ENCODE results near the gene SLC9A3.
"Not testable (repeated sequence)": the region's sequence is repeated elsewhere in the genome, so short reads cannot be mapped to it uniquely, and the experiment has no call there.

The SLC9A3 gene

DNA sequence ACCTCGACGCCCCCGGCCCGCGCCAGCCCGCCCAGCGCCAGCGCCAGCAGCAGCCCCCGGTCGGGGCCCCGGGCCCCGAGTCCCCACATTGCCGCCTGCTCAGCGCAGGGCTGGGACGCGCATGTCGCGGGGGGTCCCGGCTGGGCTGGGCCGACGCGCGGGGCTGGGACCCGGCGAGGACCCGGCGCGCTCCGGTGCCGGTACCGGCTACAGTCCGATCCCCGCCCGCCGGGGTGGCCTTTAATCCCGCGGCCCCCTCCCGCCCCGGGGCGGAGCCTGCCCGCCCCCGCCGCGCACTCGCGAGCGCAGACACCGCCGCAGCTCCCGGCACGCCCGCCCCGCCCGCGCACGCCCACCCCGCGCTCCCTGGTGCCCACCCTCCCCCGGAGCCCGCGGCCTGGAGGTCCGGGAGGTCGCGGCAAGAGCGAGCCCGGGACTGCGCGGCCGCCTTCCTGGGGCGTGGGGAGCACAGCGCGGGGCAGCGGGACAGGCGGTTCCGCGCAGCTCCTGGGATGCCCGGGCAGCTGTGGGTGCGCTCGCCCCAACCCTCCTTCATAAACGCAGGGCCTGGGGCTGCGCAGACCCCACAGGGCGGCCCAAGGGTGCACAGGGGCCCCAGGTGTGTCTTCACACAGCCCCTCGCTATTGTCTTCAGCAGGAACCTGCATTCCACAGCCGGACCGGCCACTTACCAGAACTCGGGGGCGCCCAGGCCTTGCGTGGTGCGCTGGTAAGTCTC is at the start of gene SLC9A3:
TSS of gene SLC9A3 (minus strand) at position 216 of the 739 bp plus-strand sequence.
- no peak for DNase-seq (ENCODE audit: low read depth in 1 of 2, low spot score in 1 of 2)

DNA sequence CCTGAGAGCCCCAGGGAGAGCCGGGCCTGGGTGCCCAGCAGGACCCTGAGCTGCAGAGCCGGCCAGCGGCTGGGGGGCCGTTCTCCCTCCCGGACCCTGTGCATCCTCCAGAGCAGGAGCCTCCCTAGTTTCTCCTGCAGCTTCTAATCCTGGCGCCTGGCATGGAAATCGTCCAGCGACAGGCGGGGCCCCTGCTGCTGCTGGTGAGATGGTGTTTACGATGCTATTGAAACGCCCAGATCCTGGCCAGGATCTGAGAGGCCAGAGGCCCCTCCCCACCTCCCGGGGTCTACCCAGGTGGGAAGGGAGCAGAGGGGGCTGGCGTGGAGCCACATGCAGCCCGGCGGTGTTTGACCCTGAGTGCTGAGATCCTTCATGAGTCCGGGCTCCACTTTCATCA is 49.7 kb upstream of the SLC9A3 start:
- DNase-seq (ENCODE audit: low read depth in 1 of 2, low spot score in 1 of 2) = no peak

DNA sequence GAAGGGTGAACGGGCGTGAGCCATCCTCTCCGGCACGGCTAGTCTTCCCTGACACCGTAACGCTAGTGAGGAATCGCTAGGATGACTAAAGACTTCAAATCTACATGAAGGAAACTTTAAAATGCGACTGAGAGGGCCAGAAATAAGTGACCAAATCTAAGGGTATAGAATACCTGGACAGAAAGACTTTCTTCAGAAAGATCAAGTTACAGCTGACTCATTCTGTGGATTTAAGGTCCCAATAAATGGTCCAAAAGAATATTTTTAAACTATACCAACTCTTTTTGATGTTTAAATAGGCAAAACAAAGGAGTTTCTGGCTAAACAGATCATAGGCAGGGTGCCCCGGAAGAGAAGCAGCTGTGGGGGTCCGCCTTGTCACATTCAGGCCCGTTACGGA is 49.0 kb upstream of the SLC9A3 start:
- DNase-seq (ENCODE audit: low read depth in 1 of 2, low spot score in 1 of 2) = no peak

DNA sequence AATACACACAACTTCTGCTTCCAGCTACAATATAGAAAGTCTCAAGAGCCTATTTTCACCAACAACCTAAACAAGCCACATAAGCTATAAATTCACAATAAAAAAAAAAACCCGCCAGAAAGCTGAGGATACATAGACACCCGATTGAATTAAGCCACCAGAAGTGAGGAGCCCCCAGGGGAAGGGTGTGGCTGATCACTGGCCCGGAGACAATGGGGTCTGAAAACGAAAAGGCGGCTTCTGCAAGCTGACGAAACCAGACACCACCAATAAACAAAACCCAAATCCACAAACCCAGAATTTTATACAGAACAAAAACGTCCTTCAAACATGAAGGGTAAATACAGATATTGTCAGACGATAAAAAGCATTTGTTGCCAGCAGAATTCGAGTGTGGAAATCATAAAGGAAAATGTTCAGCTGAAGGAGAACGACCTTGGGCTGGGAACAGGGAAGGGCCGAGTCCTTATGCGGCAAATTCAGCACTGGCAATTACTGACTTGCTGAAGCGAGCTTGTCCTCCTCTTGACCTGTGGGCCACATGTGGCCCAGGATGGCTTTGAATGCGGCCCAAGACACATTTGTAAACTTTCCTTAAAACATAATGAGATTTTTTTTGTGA is 48.3 kb upstream of the SLC9A3 start:
- DNase-seq (ENCODE audit: low read depth in 1 of 2, low spot score in 1 of 2) = no peak

DNA sequence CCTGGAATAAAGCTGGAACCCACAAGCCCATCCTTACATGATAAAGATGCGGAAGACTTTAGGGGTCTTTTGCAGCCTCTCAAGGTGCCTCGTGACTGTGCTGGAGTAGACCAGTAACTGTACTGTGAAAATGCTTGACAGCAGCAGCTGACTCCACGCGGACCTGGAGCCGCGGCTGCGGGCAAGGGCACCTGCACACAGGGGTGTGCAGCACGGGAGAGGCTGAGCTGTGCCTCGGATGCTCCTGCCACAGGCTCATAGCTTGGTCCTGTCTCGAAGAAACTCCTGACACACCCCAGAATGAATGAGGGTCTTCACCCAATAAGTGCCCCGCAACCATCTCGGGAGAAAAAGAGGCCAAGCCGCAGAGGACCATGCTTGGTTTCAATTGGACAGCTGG is 47.5 kb upstream of the SLC9A3 start:
- DNase-seq (ENCODE audit: low read depth in 1 of 2, low spot score in 1 of 2) = no peak

DNA sequence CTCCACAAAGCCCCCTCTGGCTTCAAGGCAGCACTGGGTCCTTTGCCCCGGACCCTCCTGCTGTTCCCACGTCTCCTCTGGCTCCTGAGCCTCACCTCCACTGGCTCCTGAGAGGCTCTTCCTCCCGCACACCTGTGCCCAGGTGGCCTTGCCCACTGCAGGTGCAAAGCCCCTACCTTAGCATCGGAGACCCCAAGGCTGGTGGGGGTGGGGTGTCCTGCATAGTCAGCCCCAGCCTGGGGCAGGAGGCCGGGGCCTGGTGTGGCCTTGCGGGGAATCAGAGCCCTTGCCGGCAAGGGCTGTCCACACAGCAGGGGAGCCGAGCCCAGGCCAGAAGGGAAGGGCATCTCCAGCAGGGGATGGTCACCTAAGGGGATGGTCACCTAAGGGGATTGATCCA is 46.6 kb upstream of the SLC9A3 start:
- no peak for DNase-seq (ENCODE audit: low read depth in 1 of 2, low spot score in 1 of 2)

DNA sequence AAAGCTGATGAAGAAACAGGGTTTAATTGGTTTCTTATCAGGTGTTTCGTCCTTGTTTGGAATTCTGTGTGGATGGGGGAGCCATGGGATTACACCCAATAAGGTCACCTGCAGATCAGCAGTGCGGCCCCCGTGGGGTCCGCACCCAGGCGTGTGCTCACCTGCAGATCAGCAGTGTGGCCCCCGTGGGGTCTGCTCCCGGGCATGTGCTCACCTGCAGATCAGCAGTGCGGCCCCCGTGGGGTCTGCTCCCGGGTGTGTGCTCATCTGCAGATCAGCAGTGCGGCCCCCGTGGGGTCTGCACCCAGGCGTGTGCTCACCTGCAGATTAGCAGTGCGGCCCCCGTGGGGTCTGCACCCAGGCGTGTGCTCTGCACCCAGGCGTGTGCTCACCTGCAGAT is 46.2 kb upstream of the SLC9A3 start:
- no peak for DNase-seq (ENCODE audit: low read depth in 1 of 2, low spot score in 1 of 2)

DNA sequence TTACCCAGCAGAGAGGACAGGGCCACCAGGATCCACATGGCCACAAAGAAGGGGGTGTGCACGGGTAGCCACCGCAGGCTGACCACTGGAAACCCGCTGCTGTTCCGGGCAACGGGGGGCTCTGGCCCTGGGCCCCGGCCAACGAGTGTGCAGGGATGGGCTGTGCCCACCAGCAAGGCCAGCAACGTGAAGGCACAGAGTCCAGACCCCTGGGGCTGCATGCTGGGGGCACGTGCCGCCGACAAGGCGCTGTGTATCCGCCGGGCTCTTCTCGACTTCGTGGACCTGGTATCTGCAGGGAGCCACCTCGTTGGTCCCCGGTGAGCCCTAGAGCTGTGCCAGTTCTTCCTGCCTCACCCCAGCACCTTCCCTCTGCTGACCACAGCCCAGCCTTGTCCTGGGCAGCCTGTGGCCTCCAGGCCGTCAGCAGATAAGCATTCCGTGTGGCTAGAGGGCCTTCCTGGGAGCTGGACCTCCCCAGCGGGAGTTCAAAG is 45.7 kb upstream of the SLC9A3 start:
- DNase-seq (ENCODE audit: low read depth in 1 of 2, low spot score in 1 of 2) = no peak

DNA sequence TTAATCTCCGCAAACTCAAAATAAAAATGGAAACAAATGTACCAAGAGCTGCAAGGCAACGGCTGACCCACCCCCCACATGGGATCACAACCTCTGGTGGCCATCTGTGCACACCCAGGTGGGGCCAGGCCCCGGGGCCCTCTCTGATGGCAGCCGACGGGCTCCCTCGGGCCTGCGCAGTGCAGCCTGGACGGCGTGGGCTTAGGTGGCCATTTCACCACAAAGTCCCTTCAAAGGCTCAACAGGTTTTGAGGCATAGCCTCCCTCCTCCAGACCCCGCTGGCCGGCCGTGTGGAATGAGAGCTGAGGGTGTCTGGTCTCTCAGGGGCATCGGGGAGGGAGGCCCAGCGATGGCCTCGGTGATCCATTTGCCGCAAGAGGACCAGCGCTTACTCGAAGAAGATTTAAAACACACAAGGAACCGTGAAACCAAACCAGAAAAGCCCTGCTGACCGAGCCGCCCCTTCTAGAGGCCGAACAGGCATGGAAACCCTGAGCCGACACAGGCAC is 45.2 kb upstream of the SLC9A3 start:
- no peak for DNase-seq (ENCODE audit: low read depth in 1 of 2, low spot score in 1 of 2)

DNA sequence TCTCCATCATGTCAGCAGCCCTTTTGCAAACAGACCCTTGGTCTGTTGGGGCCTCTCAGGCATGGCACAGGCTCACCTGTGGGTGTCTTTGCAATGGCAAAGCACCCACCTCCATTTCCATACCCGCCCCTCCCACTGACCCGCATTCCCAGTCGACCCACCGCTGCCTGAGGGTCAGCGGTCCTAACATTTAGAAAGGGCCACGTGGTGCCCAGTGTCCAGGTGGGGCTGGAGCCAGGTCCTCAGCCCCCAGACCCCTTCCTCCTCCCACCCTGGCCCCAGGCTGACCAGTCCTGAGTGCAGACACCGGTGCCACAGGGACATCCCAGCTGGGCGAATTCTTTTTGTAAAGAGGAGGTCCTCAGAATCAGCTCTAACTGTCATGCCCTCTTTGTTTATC is 44.6 kb upstream of the SLC9A3 start:
- no peak for DNase-seq (ENCODE audit: low read depth in 1 of 2, low spot score in 1 of 2)

DNA sequence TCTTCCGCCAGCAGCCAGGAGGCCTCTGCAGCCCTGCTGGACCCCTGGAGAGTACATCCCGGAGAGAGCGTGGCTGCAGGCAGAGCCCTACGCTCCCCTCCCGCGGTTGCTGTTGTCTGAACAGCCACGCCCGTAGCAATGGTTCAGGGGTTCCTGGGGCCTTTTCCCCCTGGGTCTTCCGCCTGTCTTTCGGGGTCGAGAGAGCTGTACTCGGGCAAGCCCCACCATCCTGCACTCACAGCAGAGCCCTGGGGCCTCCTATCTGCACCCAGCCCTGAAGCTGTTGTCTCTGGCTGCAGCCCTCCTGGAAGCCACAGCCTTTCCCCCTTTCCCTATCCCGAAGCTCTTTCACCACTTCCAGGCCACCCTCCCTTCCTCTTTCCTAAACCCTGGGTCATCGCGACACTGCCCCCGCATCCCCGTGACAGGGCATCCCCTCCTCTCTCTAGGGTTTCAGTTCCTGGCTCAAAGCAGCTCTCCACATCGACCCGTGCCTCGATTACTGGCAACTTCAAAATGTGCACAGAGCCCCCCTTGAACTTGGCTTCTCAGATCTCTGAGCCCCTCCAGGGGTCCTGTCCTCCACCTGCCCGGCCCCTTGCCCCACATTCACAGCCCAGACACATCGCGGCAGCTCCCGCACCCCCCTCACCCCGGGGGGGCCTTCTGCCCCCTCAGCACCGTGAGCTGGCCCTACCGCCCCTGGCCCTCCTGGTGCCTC is 44.0 kb upstream of the SLC9A3 start:
- no peak for DNase-seq (ENCODE audit: low read depth in 1 of 2, low spot score in 1 of 2)

DNA sequence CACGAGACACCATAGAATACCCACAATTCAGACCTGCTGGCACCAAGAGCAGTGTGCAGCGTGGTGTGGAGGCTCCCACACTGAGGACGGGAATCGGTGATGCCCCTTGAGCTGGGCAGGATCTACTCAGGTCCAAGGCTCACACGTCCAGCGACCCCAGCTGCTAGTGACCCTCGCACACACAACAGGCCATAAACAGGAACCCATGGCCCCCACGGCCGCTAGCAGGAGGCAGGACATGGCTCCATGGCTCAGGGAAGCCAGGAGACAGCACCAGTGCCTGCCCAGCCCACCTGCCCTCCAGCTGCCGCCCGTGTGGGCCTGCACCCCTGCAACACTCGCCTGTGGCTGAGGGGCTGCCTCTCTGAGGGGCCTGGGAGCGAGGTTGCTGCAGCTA is 43.4 kb upstream of the SLC9A3 start:
- no peak for DNase-seq (ENCODE audit: low read depth in 1 of 2, low spot score in 1 of 2)

DNA sequence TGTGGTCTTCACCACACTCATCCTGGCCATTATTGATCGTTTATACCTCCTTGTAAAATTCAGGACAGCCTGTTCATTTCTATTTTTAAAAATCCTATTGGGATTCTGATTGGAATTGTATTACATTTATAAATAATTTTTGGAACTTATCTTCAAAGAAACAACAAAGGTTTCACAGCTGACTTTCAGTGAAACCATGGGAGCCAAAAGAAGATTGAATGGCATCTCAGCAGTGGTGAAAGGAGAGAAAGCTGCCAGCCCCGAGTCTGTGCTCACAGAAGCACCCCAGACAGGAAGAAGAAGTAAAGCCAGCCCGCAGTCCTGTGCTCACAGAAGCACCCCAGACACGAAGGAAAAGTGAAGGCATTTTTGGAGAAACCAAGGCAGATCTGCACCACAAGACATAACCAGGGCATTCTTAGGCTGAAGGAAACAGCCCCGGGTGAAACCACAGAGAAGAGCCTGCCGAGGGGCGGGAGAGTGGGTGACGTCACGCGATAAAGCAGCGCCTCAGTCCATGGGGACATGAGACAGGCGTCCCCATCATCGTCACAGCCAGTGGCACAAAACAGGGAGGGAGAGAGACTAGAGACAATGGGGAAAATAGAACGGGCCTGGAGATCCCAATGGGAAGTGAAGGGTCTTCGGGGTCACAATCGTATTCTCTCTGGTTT is 42.5 kb upstream of the SLC9A3 start:
- DNase-seq (ENCODE audit: low read depth in 1 of 2, low spot score in 1 of 2) = no peak

DNA sequence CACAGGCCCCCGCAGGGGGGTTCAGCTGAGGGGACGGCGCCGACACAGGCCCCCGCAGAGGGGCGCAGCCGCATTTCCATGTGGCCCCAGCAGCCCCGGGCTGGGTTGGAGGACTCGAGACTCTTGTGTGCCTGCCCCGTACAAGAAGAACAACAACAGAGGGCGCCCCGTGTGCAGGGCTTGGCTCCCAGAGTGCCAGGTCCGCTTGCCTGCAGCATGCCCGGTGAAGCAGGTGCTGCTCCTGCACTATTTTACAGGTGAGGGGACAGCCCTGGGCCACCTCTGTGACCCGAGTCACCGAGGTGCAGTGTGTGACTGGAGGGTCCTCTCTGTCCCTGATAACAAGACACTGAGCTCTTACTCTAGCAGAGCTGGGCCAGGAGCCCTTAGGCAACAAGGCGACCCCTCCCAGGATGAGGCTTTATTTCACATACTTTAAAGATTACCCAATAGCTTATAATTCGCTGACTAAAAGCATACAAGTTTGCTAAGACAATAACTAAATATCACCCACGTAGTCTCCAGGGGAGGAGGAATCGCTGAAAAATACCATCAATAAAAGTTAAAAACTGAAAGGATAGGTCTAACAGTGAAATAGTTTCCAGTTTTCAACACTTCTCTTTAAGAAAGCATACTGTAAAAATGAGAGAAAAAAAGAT is 41.7 kb upstream of the SLC9A3 start:
- no peak for DNase-seq (ENCODE audit: low read depth in 1 of 2, low spot score in 1 of 2)

DNA sequence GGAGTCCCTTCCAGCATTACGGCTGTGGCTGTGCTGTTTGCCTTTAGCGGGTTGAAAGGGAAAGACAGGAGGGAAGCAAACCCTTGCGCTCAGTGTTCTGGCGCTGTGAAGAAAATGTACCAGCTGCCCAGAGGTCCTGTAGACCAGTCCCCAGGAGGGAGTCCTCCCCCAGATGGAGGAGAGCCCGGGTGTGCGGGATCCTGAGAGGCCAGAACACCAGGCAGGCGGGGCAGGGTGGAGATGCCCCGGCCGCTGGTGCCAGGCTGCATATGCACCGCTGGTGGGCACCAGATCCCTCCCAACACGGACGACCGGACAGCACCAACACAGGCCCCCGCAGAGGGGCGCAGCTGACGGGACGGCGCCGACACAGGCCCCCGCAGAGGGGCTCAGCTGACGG is 37.2 kb upstream of the SLC9A3 start:
- DNase-seq (ENCODE audit: low read depth in 1 of 2, low spot score in 1 of 2) = no peak

DNA sequence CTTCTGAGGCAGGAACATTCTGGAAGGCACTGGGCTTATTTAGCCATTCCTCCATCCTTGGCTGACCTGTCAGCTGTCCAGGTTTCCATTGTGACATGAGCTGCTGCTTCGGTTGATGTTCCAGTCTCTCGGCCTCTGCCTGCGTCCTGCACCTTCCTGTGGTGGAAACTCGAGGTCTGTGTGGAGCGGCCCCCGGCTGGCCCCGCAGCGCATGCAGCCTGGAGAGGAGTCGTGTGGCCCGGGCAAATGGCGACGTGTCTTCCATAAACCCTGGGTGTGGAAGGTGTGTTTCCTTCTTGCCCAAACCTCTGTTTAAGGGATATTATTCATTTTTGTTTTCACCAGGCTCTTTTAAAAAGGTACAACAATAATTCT is 36.5 kb upstream of the SLC9A3 start:
- no peak for DNase-seq (ENCODE audit: low read depth in 1 of 2, low spot score in 1 of 2)

DNA sequence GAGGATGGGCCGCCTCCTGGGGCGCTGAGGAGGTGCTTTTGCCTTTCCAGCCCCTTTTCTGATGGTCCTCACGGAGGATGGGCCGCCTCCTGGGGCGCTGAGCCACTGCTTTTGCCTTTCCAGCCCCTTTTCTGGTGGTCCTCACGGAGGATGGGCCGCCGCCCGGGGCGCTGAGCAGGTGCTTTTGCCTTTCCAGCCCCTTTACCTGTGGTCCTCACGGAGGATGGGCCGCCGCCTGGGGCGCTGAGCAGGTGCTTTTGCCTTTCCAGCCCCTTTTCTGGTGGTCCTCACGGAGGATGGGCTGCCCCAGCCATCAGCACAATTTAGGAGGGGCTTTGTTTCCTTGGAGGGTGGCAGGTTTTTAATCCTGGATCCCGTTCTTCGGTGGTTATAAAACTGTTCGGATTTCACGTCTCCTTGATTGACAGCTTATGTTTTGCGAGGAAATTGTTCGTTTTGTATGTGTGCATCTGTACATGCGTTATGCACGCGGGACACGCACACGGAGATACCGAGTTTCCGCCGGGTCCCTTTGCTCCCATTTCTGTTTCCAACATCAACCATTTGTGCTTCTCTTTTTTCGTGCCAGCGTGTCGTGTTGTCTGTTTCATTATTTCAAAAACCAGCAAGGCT is 34.7 kb upstream of the SLC9A3 start:
- DNase-seq (ENCODE audit: low read depth in 1 of 2, low spot score in 1 of 2) = no peak

DNA sequence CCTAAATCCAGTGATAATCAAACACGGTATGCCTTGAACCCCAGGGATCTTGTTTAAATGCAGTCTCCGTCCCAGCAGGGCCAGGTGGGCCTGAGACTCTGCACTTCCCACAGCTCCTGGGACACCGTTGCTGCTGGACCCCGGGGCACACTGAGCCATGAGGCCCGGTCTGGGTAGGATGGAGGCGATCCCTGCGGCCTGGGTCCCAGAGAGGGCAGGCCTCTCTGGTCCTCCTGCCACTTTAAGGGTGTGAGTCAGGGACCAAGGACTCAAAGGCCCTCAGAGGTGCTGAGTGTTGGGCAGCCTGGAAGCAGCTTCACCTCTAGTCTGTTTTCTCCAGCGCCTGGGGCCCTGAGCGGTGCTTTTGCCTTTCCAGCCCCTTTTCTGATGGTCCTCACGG is 34.1 kb upstream of the SLC9A3 start:
- no peak for DNase-seq (ENCODE audit: low read depth in 1 of 2, low spot score in 1 of 2)

DNA sequence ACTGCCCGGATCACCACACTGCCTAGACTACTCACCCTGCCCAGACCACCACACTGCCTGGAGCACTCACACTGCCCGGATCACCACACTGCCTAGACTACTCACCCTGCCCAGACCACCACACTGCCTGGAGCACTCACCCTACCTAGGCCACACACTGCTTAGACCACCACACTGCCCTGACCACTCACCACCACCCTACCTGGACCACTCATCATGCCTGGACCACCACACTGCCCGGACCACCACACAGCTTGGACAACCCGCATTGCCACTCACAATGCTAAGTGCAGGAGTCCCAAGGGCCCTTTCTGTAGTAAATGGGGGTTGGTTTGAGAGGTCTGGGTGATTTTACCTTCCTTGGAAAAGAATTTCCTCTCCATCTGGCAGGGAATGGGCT is 33.7 kb upstream of the SLC9A3 start:
- DNase-seq (ENCODE audit: low read depth in 1 of 2, low spot score in 1 of 2) = not testable (repeated sequence)

DNA sequence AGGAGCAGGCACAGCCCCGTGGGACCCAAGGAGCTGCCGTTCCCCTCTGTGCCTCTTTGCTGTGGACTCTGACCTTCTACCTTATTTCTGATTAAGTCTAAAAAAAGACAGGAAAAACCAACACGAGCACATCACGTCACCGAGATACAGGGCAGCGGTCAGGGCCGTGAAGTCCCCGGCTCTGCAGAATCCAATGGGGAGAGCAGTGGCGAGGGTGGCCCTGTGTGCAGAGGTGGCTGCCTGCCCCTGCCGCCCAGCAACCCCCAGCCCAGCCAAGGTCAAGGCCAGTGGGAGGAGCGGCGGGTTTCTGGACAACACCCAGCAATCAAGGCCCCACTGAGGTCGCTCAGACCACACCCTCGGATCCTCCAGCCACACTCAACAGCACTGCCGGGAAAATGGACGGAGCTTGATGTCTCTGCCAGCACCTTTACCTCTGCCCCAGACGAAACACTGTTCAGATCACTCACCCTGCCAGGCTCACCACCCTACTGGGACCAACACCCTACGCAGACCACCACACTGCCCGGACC is 32.7 kb upstream of the SLC9A3 start:
- DNase-seq (ENCODE audit: low read depth in 1 of 2, low spot score in 1 of 2) = no peak

All from activated CD4-positive, alpha-beta T cell treated with anti-CD3 and anti-CD28 coated beads, Interleukin-2, amount 50 U/mL, for 24 hours (primary cell).